NCI-H69 (cell line): ENCODE results near the gene HCST.
"Not testable (repeated sequence)": the region's sequence is repeated elsewhere in the genome, so short reads cannot be mapped to it uniquely, and the experiment has no call there.

ENCODE experiments used
- DNase-seq: peaks from one replicate; lab custom pipeline; 2025; lab: John Stamatoyannopoulos, UW

The HCST gene

GRCh38 chr19:35879770-35880317, 22.5 kb upstream of the HCST start:
- DNase-seq = peak; percentile 81

DNA sequence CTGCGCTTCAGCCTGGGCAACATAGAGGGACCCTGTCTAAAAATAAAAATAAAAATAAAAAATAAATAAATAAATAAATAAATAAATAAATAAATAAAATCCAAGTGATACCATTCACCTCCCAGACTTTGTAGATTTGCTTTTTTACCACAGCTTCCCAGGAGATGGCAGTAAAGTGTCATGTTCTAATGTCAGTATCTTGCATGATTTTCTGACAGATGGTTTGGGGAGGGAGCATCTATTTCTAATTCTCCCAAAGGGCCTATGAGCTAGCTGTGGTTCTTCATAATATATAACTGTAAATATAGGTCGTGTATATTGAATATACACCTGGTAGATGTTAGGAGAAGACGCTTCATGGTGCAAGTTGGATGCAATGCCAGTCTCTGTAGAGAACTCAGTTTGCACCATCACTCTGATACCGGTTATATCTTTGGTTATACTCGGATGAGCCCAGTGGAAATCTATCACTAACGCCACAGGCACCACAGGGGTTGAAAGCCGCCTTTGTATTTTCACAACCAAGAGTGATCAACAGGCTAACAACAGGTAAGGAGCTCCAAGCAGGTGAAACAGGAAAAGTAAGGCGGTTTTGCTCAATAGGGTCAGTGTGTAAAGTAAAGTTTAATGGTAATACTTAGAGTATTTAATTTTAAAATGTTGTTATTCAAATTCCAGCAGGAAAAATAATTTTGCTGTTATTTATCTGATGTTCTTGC, 20.1 kb upstream of the HCST start:
- DNase-seq = peak; percentile 87

- no peak for DNase-seq
Observed at GRCh38 chr19:35883882-35884281, 18.4 kb upstream of the HCST start.

GRCh38 chr19:35885225-35885738, 17.0 kb upstream of the HCST start:
- DNase-seq = no peak

GRCh38 chr19:35885904-35886303, 16.4 kb upstream of the HCST start:
- no peak for DNase-seq

GRCh38 chr19:35887197-35887596, 15.1 kb upstream of the HCST start:
- DNase-seq = no peak

- no peak for DNase-seq
Observed at GRCh38 chr19:35888398-35888797, 13.9 kb upstream of the HCST start.

DNA sequence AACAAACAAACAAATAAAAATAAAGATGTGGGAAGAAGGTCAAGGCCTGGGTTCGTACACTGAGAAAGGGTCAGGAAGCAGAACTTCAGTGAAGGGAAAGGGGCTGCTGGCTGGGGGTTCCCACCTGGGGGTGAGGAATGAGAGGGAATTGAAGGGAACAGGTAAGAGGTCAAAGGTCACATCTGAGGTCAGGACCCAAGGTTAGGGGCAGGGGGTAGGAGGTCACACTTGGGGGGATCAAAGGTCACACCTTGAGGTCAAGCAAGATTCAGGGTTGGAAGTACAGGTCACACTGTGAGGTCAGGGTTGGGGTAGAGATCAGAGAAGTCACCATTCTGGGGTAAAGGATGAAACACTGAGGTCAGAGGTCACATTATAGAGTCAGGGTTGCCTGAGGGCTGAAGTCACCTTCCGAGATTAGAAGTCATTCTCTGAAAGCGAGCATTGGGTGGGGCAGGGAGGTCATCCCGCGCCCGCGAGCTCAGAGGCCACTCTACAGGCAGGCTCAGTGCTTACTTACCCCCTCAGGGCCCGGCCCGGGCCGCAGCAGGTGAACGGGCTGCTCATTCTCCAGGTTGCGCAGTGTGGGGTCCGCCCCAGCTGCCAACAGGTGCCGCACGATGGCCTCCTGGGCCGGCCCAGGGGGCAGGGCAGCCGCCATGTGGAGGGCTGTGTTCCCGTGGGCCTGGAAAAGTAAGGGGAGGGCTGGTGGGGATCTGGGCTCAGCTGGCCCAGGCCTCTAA, 12.8 kb upstream of the HCST start:
- no peak for DNase-seq

- no peak for DNase-seq
Observed at GRCh38 chr19:35890113-35890650, 12.1 kb upstream of the HCST start.

- not testable (repeated sequence) for DNase-seq
Observed at GRCh38 chr19:35891819-35892218, 10.5 kb upstream of the HCST start.

DNA sequence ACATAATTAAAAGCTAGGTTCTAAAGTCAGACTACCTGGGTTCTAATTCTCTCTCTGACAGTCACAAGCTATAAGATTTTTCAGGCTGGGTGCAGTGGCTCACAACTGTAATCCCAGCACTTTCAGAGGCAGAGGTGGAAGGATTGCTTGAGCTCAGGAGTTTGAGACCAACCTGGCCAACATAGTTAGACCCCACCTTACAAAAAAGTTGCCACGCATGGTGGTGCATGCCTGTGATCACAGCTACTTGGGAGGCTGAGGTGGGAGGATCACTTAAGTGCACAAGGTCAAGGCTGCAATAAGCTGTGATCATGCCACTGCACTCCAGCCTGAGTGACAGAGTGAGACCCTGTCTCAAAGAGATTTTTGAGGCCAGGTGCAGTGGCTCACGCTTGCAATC, 8.0 kb upstream of the HCST start:
- no peak for DNase-seq

GRCh38 chr19:35895911-35896642, 6.3 kb upstream of the HCST start:
- no peak for DNase-seq

DNA sequence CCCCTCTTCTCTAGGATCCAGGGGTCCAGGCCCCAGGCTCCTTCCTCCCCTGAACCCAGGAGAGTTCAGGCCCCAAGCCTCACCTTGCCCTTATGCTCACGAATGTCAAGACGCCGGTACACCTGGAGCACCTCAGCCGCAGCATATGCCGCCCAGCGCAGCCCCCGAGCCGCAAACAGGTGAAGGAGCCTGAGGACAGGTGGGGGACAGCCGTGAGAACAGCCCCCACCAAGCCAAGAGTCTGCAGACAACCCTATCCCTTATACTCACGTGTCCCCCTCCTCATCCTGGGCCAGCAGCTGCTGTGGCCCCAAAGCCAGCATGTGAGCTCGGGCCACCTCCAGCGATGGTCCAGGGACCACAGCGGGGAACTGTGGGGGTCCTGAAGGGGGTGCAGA, 5.7 kb upstream of the HCST start:
- DNase-seq = no peak

DNA sequence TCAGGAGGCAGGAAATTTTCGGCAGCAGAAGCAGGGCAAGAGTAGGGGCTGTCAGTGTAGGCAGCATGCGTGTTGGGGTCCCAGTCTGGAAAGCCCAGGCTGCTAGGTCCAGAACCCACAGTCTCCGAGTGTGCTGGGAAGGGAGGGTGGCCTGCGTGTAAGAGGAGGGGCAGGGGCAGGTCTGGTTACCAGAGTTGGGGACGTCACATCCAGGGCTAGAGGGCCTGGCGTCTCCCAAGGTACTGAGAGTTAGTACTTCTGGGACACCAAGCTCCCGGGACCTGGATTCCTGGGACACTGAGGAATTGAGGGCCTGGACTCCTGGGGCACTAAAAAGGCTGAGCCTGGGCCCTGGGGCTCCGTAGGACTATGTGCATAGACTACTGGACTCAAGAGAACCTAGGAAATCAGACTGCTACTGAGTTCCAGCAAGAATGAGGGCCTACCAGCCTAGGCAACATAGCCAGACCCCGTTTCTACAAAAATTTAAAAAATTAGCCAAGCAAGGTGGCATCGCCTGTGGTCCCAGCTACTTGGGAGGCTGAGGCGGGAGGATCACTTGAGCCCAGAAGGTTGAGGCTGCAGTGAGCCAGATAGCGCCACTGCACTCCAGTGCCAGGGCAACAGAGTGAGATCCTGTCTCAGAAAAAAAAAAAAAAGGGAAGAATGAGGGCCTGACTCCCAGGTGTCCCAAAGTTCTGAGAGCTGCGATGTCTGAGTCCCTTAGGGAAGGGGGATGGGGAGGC, 4.5 kb upstream of the HCST start:
- no peak for DNase-seq

- DNase-seq = no peak
Observed at GRCh38 chr19:35898499-35898809, 3.9 kb upstream of the HCST start.

DNA sequence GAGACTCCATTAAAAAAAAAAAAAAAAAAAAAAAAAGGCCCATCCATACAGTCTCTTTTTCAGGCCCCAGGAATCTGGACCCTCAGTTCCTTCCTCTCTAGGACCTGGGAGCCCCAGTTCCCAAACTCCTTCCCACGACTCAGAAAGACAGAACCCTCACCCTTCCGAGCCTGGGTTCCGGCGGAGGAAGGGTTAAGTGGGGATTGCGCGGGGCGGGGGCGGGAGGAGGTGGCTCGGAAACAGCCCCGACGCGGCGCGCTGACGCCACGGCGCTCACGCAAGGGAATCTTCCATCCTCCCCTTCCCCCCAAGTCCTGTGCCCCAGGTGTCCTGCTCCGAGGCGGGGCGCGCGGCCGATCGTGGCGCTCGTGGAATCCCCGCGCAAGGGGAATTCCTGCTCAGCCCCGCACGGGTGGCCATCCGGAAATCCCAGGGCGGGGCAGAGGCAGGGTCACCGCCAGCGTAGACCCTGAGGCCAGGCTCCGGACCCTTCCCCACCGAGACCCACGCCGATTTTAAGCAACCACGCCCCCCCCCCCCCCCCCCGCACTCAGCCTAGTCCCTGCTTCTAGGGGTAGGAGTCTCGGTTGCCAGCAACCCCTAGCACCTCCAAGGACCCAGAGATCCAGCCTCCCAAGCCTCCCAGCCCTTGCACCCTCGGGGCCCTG, 2.6 kb upstream of the HCST start:
- DNase-seq = peak; percentile 85

- DNase-seq = no peak
Observed at GRCh38 chr19:35901055-35901644, 1.2 kb upstream of the HCST start.

DNA sequence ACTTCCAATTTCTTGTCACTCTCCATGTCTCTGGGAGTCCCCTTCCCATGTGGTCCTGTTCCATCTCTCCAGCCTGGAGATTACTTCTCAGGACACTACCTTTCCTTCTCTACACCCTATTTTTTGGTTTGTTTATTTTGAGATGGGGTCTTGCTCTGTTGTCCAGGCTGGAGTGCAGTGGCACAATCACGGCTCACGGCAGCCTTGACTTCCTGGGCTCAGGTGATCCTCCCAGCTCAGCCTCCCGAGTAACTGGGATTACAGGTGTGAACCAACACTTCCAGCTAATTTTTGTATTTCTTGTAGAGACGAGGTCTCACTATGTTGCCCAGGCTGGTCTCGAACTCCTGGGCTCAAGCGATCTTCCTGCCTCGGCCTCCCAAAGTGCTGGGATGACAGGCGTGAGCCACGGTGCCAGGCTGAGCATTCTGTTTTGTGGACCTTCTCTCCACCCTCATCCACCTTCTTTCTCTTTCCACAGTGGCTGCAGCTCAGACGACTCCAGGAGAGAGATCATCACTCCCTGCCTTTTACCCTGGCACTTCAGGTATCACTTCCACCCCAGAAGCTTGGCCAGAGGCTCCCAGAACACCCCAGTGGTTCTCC, 644 bp downstream of the HCST start:
- DNase-seq = no peak

GRCh38 chr19:35903550-35904179, 1.3 kb downstream of the HCST start:
- peak; percentile 82 for DNase-seq
